SK-N-SH (cell line): ENCODE measurements around the gene RNF187. TPM values are rescaled to one million over a fixed set of nuclear protein-coding genes. Genes with fewer than 3 reads are reported as not detected.

ENCODE experiments used
- CTCF ChIA-PET: fragments of 300-600, 350-600 bp; formaldehyde crosslinking; extraction: SDS; loops from one replicate; lab custom pipeline; 2021; lab: Yijun Ruan, JAX
- POLR2A ChIA-PET: fragments of 350-600 bp; sonication (Branson Sonifier 250); formaldehyde crosslinking; extraction: SDS; loops from one replicate; lab custom pipeline; 2020; ENCODE audit warnings: antibody characterized with exemption, inconsistent platforms; lab: Yijun Ruan, JAX
- DNase-seq: peaks from one replicate; pipeline ENCODE4 v3.0.0; 2012
- H2AFZ ChIP-seq: fragments of 200-600 bp; sonication (generic); 2 replicates; pipeline ENCODE4 v1.8.1; 2016; ENCODE audit warnings: antibody characterized with exemption, mild to moderate bottlenecking, low read depth
- H3F3A ChIP-seq: fragments of 200-600 bp; sonication (generic); replicated peaks from 2 replicates; pipeline ENCODE3; 2016; ENCODE audit warnings: antibody characterized with exemption, mild to moderate bottlenecking; ENCODE audit not compliant: insufficient read depth
- H3K27ac ChIP-seq, 2 experiments: fragments of 200-500 bp in 1 of 2; fragments of 200-600 bp in 1 of 2; sonication (Bioruptor generic) in 1 of 2; sonication (generic), shearing (Covaris generic) in 1 of 2; 2 replicates each; pipeline versions ENCODE4 v1.5.1 to v1.6.1; 2014 to 2016; ENCODE audit warnings: low read depth in 2 of 2, inconsistent platforms in 1 of 2, low read length in 1 of 2, mild to moderate bottlenecking in 1 of 2, mixed read lengths in 1 of 2
- H3K27me3 ChIP-seq: fragments of 200-600 bp; sonication (generic), shearing (Covaris generic); 2 replicates; pipeline ENCODE4 v1.6.1; 2016; ENCODE audit warnings: mixed run types; ENCODE audit not compliant: insufficient read depth
- H3K36me3 ChIP-seq, 2 experiments: fragments of 200-500 bp in 1 of 2; fragments of 200-600 bp in 1 of 2; sonication (Bioruptor generic) in 1 of 2; sonication (generic) in 1 of 2; replicated peaks in 1 of 2; 2 replicates each; pipeline versions ENCODE3 to v1.5.1; 2014 to 2016; ENCODE audit warnings: low read length in 1 of 2, mild to moderate bottlenecking in 1 of 2; ENCODE audit not compliant: insufficient read depth in 2 of 2, control insufficient read depth in 1 of 2
- H3K4me1 ChIP-seq, 2 experiments: fragments of 200-500 bp in 1 of 2; fragments of 200-600 bp in 1 of 2; sonication (Bioruptor generic) in 1 of 2; sonication (generic), shearing (Covaris generic) in 1 of 2; 2 replicates each; pipeline versions ENCODE4 v1.5.1 to v1.6.1; 2014 to 2016; ENCODE audit warnings: low read depth in 1 of 2, low read length in 1 of 2, mixed run types in 1 of 2; ENCODE audit not compliant: insufficient read depth in 2 of 2, control insufficient read depth in 1 of 2
- H3K4me2 ChIP-seq: fragments of 200-600 bp; sonication (generic), shearing (Covaris generic); 2 replicates; pipeline ENCODE4 v1.6.1; 2017; ENCODE audit warnings: mixed run types
- H3K4me3 ChIP-seq, 2 experiments: fragments of 200-500 bp in 1 of 2; fragments of 200-600 bp in 1 of 2; sonication (Bioruptor generic) in 1 of 2; sonication (generic), shearing (Covaris generic) in 1 of 2; 2 replicates each; pipeline versions ENCODE4 v1.5.1 to v1.8.1; 2014 to 2016; ENCODE audit warnings: low read depth in 2 of 2, inconsistent platforms in 1 of 2, low read length in 1 of 2, mild to moderate bottlenecking in 1 of 2, mixed read lengths in 1 of 2, moderate library complexity in 1 of 2
- H3K79me2 ChIP-seq: fragments of 200-600 bp; sonication (generic); 2 replicates; pipeline ENCODE4 v1.8.1; 2017; ENCODE audit warnings: mild to moderate bottlenecking; ENCODE audit not compliant: insufficient read depth
- H3K9ac ChIP-seq: fragments of 200-600 bp; sonication (generic); 2 replicates; pipeline ENCODE4 v1.6.1; 2017; ENCODE audit warnings: mixed run types
- H3K9me2 ChIP-seq: fragments of 200-600 bp; sonication (generic); 2 replicates; pipeline ENCODE4 v1.6.1; 2017; ENCODE audit warnings: mixed run types
- H3K9me3 ChIP-seq: fragments of 200-600 bp; sonication (generic); 2 replicates; pipeline ENCODE4 v1.6.1; 2017; ENCODE audit warnings: mixed run types, mild to moderate bottlenecking, moderate library complexity
- H4K20me1 ChIP-seq: fragments of 200-600 bp; sonication (generic); 2 replicates; pipeline ENCODE4 v1.6.1; 2017; ENCODE audit warnings: mild to moderate bottlenecking, mixed run types; ENCODE audit not compliant: insufficient read depth
- EZH2phosphoT487 ChIP-seq: fragments of 200-600 bp; sonication (generic); IDR thresholded peaks from 2 replicates; pipeline ENCODE4 v1.6.1; 2017; ENCODE audit warnings: low read depth, mixed run types, mild to moderate bottlenecking, antibody characterized with exemption, moderate library complexity, borderline replicate concordance
- FOXM1 ChIP-seq: IDR thresholded peaks from 2 replicates; pipeline ENCODE4 v1.4.0; 2012; ENCODE audit warnings: low read depth, mild to moderate bottlenecking
- GABPA ChIP-seq: IDR thresholded peaks from 2 replicates; pipeline ENCODE4 v1.4.0; 2012; ENCODE audit warnings: low read depth, mild to moderate bottlenecking
- IRF3 ChIP-seq: fragments of 150-350 bp; IDR thresholded peaks from 2 replicates; pipeline ENCODE4 v1.6.1; 2016; ENCODE audit warnings: mild to moderate bottlenecking, low read depth, low read length
- MAX ChIP-seq: IDR thresholded peaks from 2 replicates; pipeline ENCODE4 v1.4.0; 2012; ENCODE audit warnings: low read depth
- MEF2A ChIP-seq: IDR thresholded peaks from 2 replicates; pipeline ENCODE4 v1.4.0; 2012; ENCODE audit warnings: low read depth, borderline replicate concordance
- POLR2AphosphoS5 ChIP-seq: IDR thresholded peaks from 2 replicates; pipeline ENCODE4 v1.6.1; 2012; ENCODE audit warnings: low read depth, low read length
- RAD21 ChIP-seq: IDR thresholded peaks from 2 replicates; pipeline ENCODE4 v1.6.1; 2012; ENCODE audit warnings: mild to moderate bottlenecking, low read length
- RCOR1 ChIP-seq: fragments of 150-350 bp; IDR thresholded peaks from 2 replicates; pipeline ENCODE4 v1.6.1; 2017; ENCODE audit warnings: antibody characterized with exemption, low read length
- REST ChIP-seq: IDR thresholded peaks from 2 replicates; pipeline ENCODE4 v1.6.1; 2012; ENCODE audit warnings: mild to moderate bottlenecking, low read depth, low read length, moderate library complexity
- SIN3A ChIP-seq: IDR thresholded peaks from 2 replicates; pipeline ENCODE4 v1.6.1; 2012; ENCODE audit warnings: low read depth, mild to moderate bottlenecking, low read length, moderate library complexity, borderline replicate concordance
- USF1 ChIP-seq: IDR thresholded peaks from 2 replicates; pipeline ENCODE4 v1.4.0; 2012; ENCODE audit warnings: low read depth, borderline replicate concordance
- USF2 ChIP-seq: fragments of 150-350 bp; IDR thresholded peaks from 2 replicates; pipeline ENCODE4 v1.6.1; 2017; ENCODE audit warnings: antibody characterized with exemption, low read length, low read depth, borderline replicate concordance
- YY1 ChIP-seq: IDR thresholded peaks from 2 replicates; pipeline ENCODE4 v1.4.0; 2012; ENCODE audit warnings: low read depth, mild to moderate bottlenecking
- WGBS: methylation state at CpG from one replicate; pipeline ENCODE4 v1.1.6; 2017; ENCODE audit warnings: low lambda C conversion rate; 5-methylcytosine and 5-hydroxymethylcytosine counted together
- polyA plus RNA-seq, 3 experiments: library from polyadenylated mRNA; depleted of rRNA; stranded (reverse); fragments of >200 nt; gene quantifications; 2 replicates each; pipeline ENCODE4 v1.2.3, GENCODE V29; 2012

Gene RNF187
- polyA plus RNA-seq, 1 of the 3 experiments (the other 2 are of a cell fraction), result 71.1 TPM

- H3K27me3 ChIP-seq, result no peaks in the 10 kb centered on the region
- no peaks in the 10 kb centered on the region for H3K9me3 ChIP-seq
- no peak overlapping the region for H3K4me3 ChIP-seq
- no peaks in the 10 kb centered on the region for H4K20me1 ChIP-seq
- no peak for DNase-seq
- WGBS, result 76% methylated on average over 9 of the region's 15 CpGs
- H3K9ac ChIP-seq, result no peak overlapping the region
- no peaks in the 10 kb centered on the region; a peak in 1 of 4 replicates for H3K4me1 ChIP-seq
- CTCF ChIA-PET, result no interaction called here
- peaks cover 14 to 33% of the 10 kb centered on the region in 2 experiments for H3K36me3 ChIP-seq
- TF ChIP-seq USF1 (no peak), USF2 (no peak), MAX (no peak), REST (no peak), YY1 (no peak), RCOR1 (no peak), MEF2A (no peak), SIN3A (no peak), POLR2AphosphoS5 (no peak), FOXM1 (no peak), IRF3 (no peak), GABPA (no peak), EZH2phosphoT487 (no peak), RAD21 (no peak)
- H2AFZ ChIP-seq, result no peak overlapping the region
- peaks cover 12% of the 10 kb centered on the region; the same call in 1 of the 2 replicates for H3K79me2 ChIP-seq
- no peaks in the 10 kb centered on the region for H3F3A ChIP-seq
- H3K27ac ChIP-seq, result no peak overlapping the region
- POLR2A ChIA-PET, result no interaction called here
- H3K9me2 ChIP-seq, result no peaks in the 10 kb centered on the region
- H3K4me2 ChIP-seq, result no peak overlapping the region
Observed at GRCh38 chr1:228494970-228495853, 8.0 kb downstream of the RNF187 start.
